Endothelial cell of umbilical vein (primary cell): ENCODE measurements around the gene DDX39A. TPM values are rescaled to one million over a fixed set of nuclear protein-coding genes. Genes with fewer than 3 reads are reported as not detected.

Experiments
- BruUV-seq: library from RNA; stranded (reverse); fragments of 400-500 nt; replicated peaks from 2 replicates; lab custom pipeline; 2021; lab: Mats Ljungman, UMichigan
- CTCF ChIA-PET: fragments of 300-600, 350-600 bp; sonication (Branson Sonifier 250); formaldehyde crosslinking; loops from one replicate; lab custom pipeline; 2021; ENCODE audit warnings: antibody characterized with exemption, inconsistent platforms; lab: Charles Lee
- POLR2A ChIA-PET: fragments of 300-600, 350-600 bp; sonication (Branson Sonifier 250); formaldehyde crosslinking; loops from one replicate; lab custom pipeline; 2021; ENCODE audit warnings: antibody characterized with exemption, inconsistent platforms; lab: Charles Lee
- DNase-seq: peaks from one replicate; pipeline ENCODE4 v3.0.0-alpha.2; 2011; ENCODE audit warnings: low read depth, low spot score
- FAIRE-seq: peaks from 2 replicates; lab custom pipeline; 2011; peaks lifted over from hg19 to GRCh38; lab: Jason Lieb, UNC
- H2AFZ ChIP-seq: 2 replicates; pipeline ENCODE4 v1.6.0; 2012; ENCODE audit warnings: low read depth, low read length, control low read depth, inconsistent platforms
- H3K27ac ChIP-seq: 2 replicates; pipeline ENCODE4 v1.5.1; 2011; ENCODE audit warnings: low read depth, mild to moderate bottlenecking, control low read depth, low read length, moderate library complexity; ENCODE audit not compliant: insufficient read depth
- H3K27me3 ChIP-seq, 2 experiments: 2 replicates each; pipeline versions ENCODE4 v1.6.0 to v1.6.1; 2011; ENCODE audit warnings: low read length in 2 of 2, mixed read lengths in 1 of 2; ENCODE audit not compliant: control insufficient read depth in 2 of 2, insufficient read depth in 2 of 2
- H3K36me3 ChIP-seq, 2 experiments: 2 replicates in 1 of 2; 3 replicates in 1 of 2; pipeline ENCODE4 v1.5.1; 2011; ENCODE audit warnings: low read length in 2 of 2, mild to moderate bottlenecking in 1 of 2, moderate library complexity in 1 of 2; ENCODE audit not compliant: control insufficient read depth in 2 of 2, insufficient read depth in 2 of 2; ENCODE audit errors: extremely low read depth in 1 of 2
- H3K4me1 ChIP-seq: 3 replicates; pipeline ENCODE4 v1.5.1; 2011; ENCODE audit warnings: mild to moderate bottlenecking, low read length; ENCODE audit not compliant: control insufficient read depth, insufficient read depth; ENCODE audit errors: extremely low read depth
- H3K4me2 ChIP-seq: 2 replicates; pipeline ENCODE4 v1.6.1; 2011; ENCODE audit warnings: low read length, control low read depth, mixed read lengths; ENCODE audit not compliant: insufficient read depth
- H3K4me3 ChIP-seq, 3 experiments: fragments of 200-600 bp in 1 of 3; sonication (generic), shearing (Covaris generic) in 1 of 3; replicated peaks in 1 of 3; 2 replicates each; pipeline ENCODE4 v1.5.1; 2011 to 2016; ENCODE audit warnings: control low read depth in 3 of 3, low read length in 3 of 3, mild to moderate bottlenecking in 2 of 3, inconsistent platforms in 1 of 3, low read depth in 1 of 3, moderate library complexity in 1 of 3; ENCODE audit not compliant: insufficient read depth in 1 of 3
- H3K79me2 ChIP-seq: 2 replicates; pipeline ENCODE4 v1.6.0; 2012; ENCODE audit warnings: low read length, inconsistent platforms; ENCODE audit not compliant: control insufficient read depth, insufficient read depth
- H3K9ac ChIP-seq: replicated peaks from 2 replicates; pipeline ENCODE3; 2011; ENCODE audit warnings: low read length, control low read depth; ENCODE audit not compliant: insufficient read depth; ENCODE audit errors: extremely low read depth
- H3K9me1 ChIP-seq: replicated peaks from 3 replicates; pipeline ENCODE4 v1.6.0; 2011; ENCODE audit warnings: mild to moderate bottlenecking, low read length; ENCODE audit not compliant: control insufficient read depth, insufficient read depth; ENCODE audit errors: extremely low read depth
- H3K9me3 ChIP-seq: replicated peaks from 2 replicates; pipeline ENCODE4 v1.5.1; 2012; ENCODE audit warnings: low read length, inconsistent platforms; ENCODE audit not compliant: control insufficient read depth, insufficient read depth
- H4K20me1 ChIP-seq: replicated peaks from 2 replicates; pipeline ENCODE3; 2011; ENCODE audit warnings: mild to moderate bottlenecking, low read length; ENCODE audit not compliant: control insufficient read depth, insufficient read depth; ENCODE audit errors: extremely low read depth
- EZH2 ChIP-seq: IDR thresholded peaks from 2 replicates; pipeline ENCODE4 v1.6.1; 2012; ENCODE audit warnings: borderline replicate concordance, low read depth, mild to moderate bottlenecking, moderate library complexity, low read length, inconsistent platforms; ENCODE audit not compliant: severe bottlenecking
- FOS ChIP-seq: IDR thresholded peaks from 2 replicates; pipeline ENCODE4 v1.6.1; 2011; ENCODE audit warnings: mild to moderate bottlenecking, low read length, moderate library complexity, borderline replicate concordance; ENCODE audit not compliant: insufficient read depth
- JUN ChIP-seq: IDR thresholded peaks from 2 replicates; pipeline ENCODE4 v1.6.1; 2011; ENCODE audit warnings: borderline replicate concordance, low read depth; ENCODE audit not compliant: insufficient read length, insufficient read depth
- MAX ChIP-seq: IDR thresholded peaks from 2 replicates; pipeline ENCODE4 v1.6.1; 2011; ENCODE audit not compliant: insufficient read depth, insufficient read length
- MYC ChIP-seq: IDR thresholded peaks from one replicate; pipeline ENCODE4 v1.6.1; 2011; ENCODE audit warnings: mild to moderate bottlenecking, low read depth, low read length
- POLR2A ChIP-seq: IDR thresholded peaks from 2 replicates; pipeline ENCODE4 v1.6.1; 2012; ENCODE audit warnings: low read depth, mild to moderate bottlenecking, control low read depth, low read length
- POLR2AphosphoS5 ChIP-seq: IDR thresholded peaks from 2 replicates; pipeline ENCODE4 v1.6.1; 2012; ENCODE audit warnings: low read depth, mild to moderate bottlenecking, control low read depth, low read length, moderate library complexity; ENCODE audit not compliant: insufficient read depth
- dilution Hi-C: fragments of 300-500 bp; cut with MboI; formaldehyde crosslinking; loops from one replicate; pipeline ENCODE4 v1.15.0; 2019; ENCODE audit warnings: low sequenced_read_pairs; ENCODE audit not compliant: extremely low pct_ligation_motif_present
- intact Hi-C: fragments of 100-400 bp; cut with micrococcal nuclease; formaldehyde crosslinking; loops from one replicate; pipeline ENCODE4 v1.10.0; 2022
- polyA plus RNA-seq, 4 experiments: library from polyadenylated mRNA; depleted of rRNA in 3 of 4; stranded (reverse) in 3 of 4; unstranded in 1 of 4; fragments of >200 nt; gene quantifications; 2 replicates each; pipeline versions ENCODE4 v1.2.1 to v1.2.3, GENCODE V29; 2011 to 2012; ENCODE audit warnings: missing spikeins in 1 of 4
- total RNA-seq: library from RNA; stranded (reverse); gene quantifications from 2 replicates; pipeline ENCODE4 v1.2.3, GENCODE V29; 2021
- TF ChIP-seq, protein P1 (sequence below), 2 donors: IDR thresholded peaks; 1 replicate in 1 of 2; 2 replicates in 1 of 2; pipeline ENCODE4 v1.5.1; 2011; ENCODE audit warnings: low read length in 2 of 2, mild to moderate bottlenecking in 2 of 2, moderate library complexity in 2 of 2, control low read depth in 1 of 2, inconsistent platforms in 1 of 2, low read depth in 1 of 2; ENCODE audit not compliant: insufficient read depth in 1 of 2; ENCODE audit errors: extremely low read depth in 1 of 2

DDX39A gene
- total and polyA plus RNA-seq, 2 donors (not counting 3 experiments of a cell fraction or from before 2014, with no cell fraction given), result 157 to 158 TPM

- Histone ChIP-seq H4K20me1 (no peaks in the 10 kb centered on the region), H3K9me1 (no peaks in the 10 kb centered on the region), H3K27me3 (no peaks in the 10 kb centered on the region), H3K4me3 (no peak overlapping the region), H3K27ac (no peak overlapping the region), H3K36me3 (no peaks in the 10 kb centered on the region), H3K4me2 (no peak overlapping the region), H3K79me2 (no peaks in the 10 kb centered on the region), H3K9me3 (no peaks in the 10 kb centered on the region), H2AFZ (no peak overlapping the region), H3K4me1 (peaks cover 5% of the 10 kb centered on the region), H3K9ac (no peak overlapping the region)
- no peak for FAIRE-seq
- no TSS peak for BruUV-seq
- intact Hi-C loops, result no loop called here
- dilution Hi-C loops, result no loop called here
- ChIA-PET POLR2A (no interaction called here), CTCF (no interaction called here)
- DNase-seq, result no peak
- TF ChIP-seq JUN (no peak), FOS (no peak), MYC (no peak), POLR2A (no peak), EZH2 (no peak), MAX (no peak), POLR2AphosphoS5 (no peak)
- TF ChIP-seq, protein P1, sequence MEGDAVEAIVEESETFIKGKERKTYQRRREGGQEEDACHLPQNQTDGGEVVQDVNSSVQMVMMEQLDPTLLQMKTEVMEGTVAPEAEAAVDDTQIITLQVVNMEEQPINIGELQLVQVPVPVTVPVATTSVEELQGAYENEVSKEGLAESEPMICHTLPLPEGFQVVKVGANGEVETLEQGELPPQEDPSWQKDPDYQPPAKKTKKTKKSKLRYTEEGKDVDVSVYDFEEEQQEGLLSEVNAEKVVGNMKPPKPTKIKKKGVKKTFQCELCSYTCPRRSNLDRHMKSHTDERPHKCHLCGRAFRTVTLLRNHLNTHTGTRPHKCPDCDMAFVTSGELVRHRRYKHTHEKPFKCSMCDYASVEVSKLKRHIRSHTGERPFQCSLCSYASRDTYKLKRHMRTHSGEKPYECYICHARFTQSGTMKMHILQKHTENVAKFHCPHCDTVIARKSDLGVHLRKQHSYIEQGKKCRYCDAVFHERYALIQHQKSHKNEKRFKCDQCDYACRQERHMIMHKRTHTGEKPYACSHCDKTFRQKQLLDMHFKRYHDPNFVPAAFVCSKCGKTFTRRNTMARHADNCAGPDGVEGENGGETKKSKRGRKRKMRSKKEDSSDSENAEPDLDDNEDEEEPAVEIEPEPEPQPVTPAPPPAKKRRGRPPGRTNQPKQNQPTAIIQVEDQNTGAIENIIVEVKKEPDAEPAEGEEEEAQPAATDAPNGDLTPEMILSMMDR (IDR thresholded peaks at IDR 0.05; ENCODE audit: extremely low read depth in 1 of 2, insufficient read depth in 1 of 2, low read depth in 1 of 2, low read length in 2 of 2), result no peak
Measured at GRCh38 chr19:14368011-14368513, 51.1 kb downstream of the DDX39A start.
